ENCODE results near the gene TMEM88.

TMEM88 gene

DNA sequence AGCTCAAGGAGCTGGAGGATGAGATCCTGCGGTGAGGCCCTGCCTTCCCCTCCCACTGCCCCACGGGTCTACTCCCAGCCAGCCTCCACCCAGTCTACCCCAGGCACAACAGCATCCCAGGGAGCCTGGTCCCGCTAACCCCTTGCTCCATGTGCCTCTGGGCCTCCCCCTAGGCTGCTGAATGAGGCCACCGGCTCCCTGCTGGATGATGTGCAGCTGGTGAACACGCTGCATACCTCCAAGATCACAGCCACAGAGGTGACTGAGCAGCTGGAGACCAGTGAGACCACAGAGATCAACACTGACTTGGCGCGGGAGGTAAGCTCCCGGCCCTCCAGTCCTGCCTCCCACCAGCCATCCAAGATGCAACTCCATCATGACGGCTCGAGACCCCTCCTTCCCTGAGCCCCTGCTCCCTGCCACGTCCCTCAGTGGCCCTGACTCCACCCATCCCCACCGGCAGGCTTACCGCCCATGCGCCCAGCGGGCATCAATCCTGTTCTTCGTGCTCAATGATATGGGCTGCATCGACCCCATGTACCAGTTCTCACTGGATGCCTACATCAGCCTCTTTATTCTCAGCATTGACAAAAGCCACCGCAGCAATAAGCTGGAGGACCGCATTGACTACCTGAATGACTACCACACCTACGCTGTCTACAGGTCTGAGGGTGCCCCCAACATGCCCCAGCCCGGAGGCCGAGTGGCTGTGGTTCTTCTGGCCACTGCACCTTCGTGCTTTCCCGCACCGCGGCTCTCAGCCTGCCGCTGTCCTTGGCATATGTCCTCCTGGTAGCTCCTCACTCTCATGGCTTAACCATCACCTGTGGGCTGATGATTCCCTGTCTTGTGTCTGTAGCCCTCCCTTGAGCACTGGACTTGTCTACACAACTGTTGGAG is 35.9 kb upstream of the TMEM88 start:
- TF ChIP-seq FOXP2 (optimal IDR thresholded peaks at IDR 0.05; ENCODE audit: borderline replicate concordance, extremely low read depth, extremely low read length, insufficient read depth) (no peak), POLR2AphosphoS5 (IDR thresholded peaks at IDR 0.05; ENCODE audit: low read depth, low read length) (no peak), TAF1 (IDR thresholded peaks at IDR 0.05; ENCODE audit: borderline replicate concordance, insufficient read depth, low read length) (no peak), SIN3A (IDR thresholded peaks at IDR 0.05; ENCODE audit: borderline replicate concordance, insufficient read depth, low read length) (no peak), REST (IDR thresholded peaks at IDR 0.05; ENCODE audit: insufficient read depth in 1 of 2, low read depth in 2 of 2, low read length in 2 of 2) (no peak)

GRCh38 chr17:7820231-7820630 is 34.6 kb upstream of the TMEM88 start:
- TF ChIP-seq POLR2AphosphoS5 (IDR thresholded peaks at IDR 0.05; ENCODE audit: low read depth, low read length) (no peak), SIN3A (IDR thresholded peaks at IDR 0.05; ENCODE audit: borderline replicate concordance, insufficient read depth, low read length) (no peak), REST (IDR thresholded peaks at IDR 0.05; ENCODE audit: insufficient read depth in 1 of 2, low read depth in 2 of 2, low read length in 2 of 2) (no peak), TAF1 (IDR thresholded peaks at IDR 0.05; ENCODE audit: borderline replicate concordance, insufficient read depth, low read length) (no peak), FOXP2 (optimal IDR thresholded peaks at IDR 0.05; ENCODE audit: borderline replicate concordance, extremely low read depth, extremely low read length, insufficient read depth) (no peak)

- no peak for TF ChIP-seq REST (IDR thresholded peaks at IDR 0.05; ENCODE audit: insufficient read depth in 1 of 2, low read depth in 2 of 2, low read length in 2 of 2)
- no peak for TF ChIP-seq FOXP2 (optimal IDR thresholded peaks at IDR 0.05; ENCODE audit: borderline replicate concordance, extremely low read depth, extremely low read length, insufficient read depth)
- no peak for TF ChIP-seq POLR2AphosphoS5 (IDR thresholded peaks at IDR 0.05; ENCODE audit: low read depth, low read length)
- no peak for TF ChIP-seq TAF1 (IDR thresholded peaks at IDR 0.05; ENCODE audit: borderline replicate concordance, insufficient read depth, low read length)
- TF ChIP-seq SIN3A (IDR thresholded peaks at IDR 0.05; ENCODE audit: borderline replicate concordance, insufficient read depth, low read length), result no peak
These were observed 32.7 kb upstream of the TMEM88 start for GRCh38 chr17:7822126-7822525.

DNA sequence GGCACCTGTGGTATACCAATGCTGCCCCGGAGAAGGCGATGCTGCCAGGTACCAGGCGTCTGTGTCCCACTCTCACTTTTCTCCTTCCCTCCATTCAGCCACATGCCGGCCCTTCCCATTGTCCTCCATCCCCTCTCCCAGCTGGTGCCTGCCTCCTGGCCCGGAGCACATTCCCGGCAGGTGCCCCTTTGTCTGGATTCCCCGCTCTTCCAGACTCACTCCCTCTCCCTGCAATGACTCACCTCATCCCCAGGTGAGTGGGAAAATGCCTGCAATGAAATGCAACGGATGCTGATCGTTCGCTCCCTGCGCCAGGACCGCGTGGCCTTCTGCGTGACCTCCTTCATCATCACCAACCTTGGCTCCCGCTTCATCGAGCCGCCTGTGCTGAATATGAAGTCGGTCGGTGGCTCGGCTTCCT is 31.3 kb upstream of the TMEM88 start:
- TF ChIP-seq REST (IDR thresholded peaks at IDR 0.05; ENCODE audit: insufficient read depth in 1 of 2, low read depth in 2 of 2, low read length in 2 of 2) (no peak), SIN3A (IDR thresholded peaks at IDR 0.05; ENCODE audit: borderline replicate concordance, insufficient read depth, low read length) (no peak)

All from PFSK-1 (cell line).